HEK293T (cell line): ENCODE measurements around the gene HTT-AS.

Source experiments
- CTCF ChIA-PET: fragments of 350-600 bp; formaldehyde crosslinking; extraction: SDS; loops from one replicate; lab custom pipeline; 2021; ENCODE audit warnings: antibody characterized with exemption, inconsistent platforms; lab: Yijun Ruan, JAX
- POLR2A ChIA-PET: fragments of 350-600 bp; formaldehyde crosslinking; extraction: SDS; loops from one replicate; lab custom pipeline; 2020; ENCODE audit warnings: antibody characterized with exemption, inconsistent platforms; lab: Yijun Ruan, JAX
- DNase-seq: peaks from one replicate; pipeline ENCODE4 v3.0.0; 2012; ENCODE audit warnings: mixed read lengths; ENCODE audit errors: extremely low spot score
- ARNT ChIP-seq: fragments of 450-650 bp; IDR thresholded peaks from 2 replicates; pipeline ENCODE4 v1.6.1; 2017; ENCODE audit warnings: mild to moderate bottlenecking
- BHLHE40 ChIP-seq: fragments of 450-650 bp; IDR thresholded peaks from 2 replicates; pipeline ENCODE4 v1.6.1; 2016; ENCODE audit warnings: mild to moderate bottlenecking, moderate library complexity, borderline replicate concordance
- CTBP1 ChIP-seq: fragments of 450-650 bp; IDR thresholded peaks from 2 replicates; pipeline ENCODE4 v1.6.1; 2016; ENCODE audit warnings: borderline replicate concordance
- ELF4 ChIP-seq: fragments of 450-650 bp; IDR thresholded peaks from 2 replicates; pipeline ENCODE4 v1.6.1; 2017; ENCODE audit warnings: antibody characterized with exemption
- FOXA1 ChIP-seq: fragments of 450-650 bp; IDR thresholded peaks from 2 replicates; pipeline ENCODE4 v1.6.1; 2016; ENCODE audit warnings: mild to moderate bottlenecking
- FOXK2 ChIP-seq: fragments of 450-650 bp; IDR thresholded peaks from 2 replicates; pipeline ENCODE4 v1.6.1; 2016; ENCODE audit warnings: mild to moderate bottlenecking
- FOXM1 ChIP-seq: fragments of 450-650 bp; IDR thresholded peaks from 2 replicates; pipeline ENCODE4 v1.6.1; 2017; ENCODE audit warnings: mild to moderate bottlenecking, borderline replicate concordance
- HDGF ChIP-seq: fragments of 450-650 bp; IDR thresholded peaks from 2 replicates; pipeline ENCODE4 v1.6.1; 2017; ENCODE audit warnings: antibody characterized with exemption, borderline replicate concordance
- L3MBTL2 ChIP-seq: fragments of 450-650 bp; conservative IDR thresholded peaks from 2 replicates; pipeline ENCODE4 v1.6.1; 2016; ENCODE audit warnings: mild to moderate bottlenecking
- LEF1 ChIP-seq: fragments of 450-650 bp; IDR thresholded peaks from 2 replicates; pipeline ENCODE4 v1.6.1; 2017; ENCODE audit warnings: mild to moderate bottlenecking, borderline replicate concordance
- NFRKB ChIP-seq: fragments of 450-650 bp; IDR thresholded peaks from 2 replicates; pipeline ENCODE4 v1.6.1; 2016; ENCODE audit warnings: mild to moderate bottlenecking, moderate library complexity
- PKNOX1 ChIP-seq: fragments of 450-650 bp; IDR thresholded peaks from 2 replicates; pipeline ENCODE4 v1.6.1; 2016
- SP1 ChIP-seq: fragments of 450-650 bp; IDR thresholded peaks from 2 replicates; pipeline ENCODE4 v1.6.1; 2017
- SUZ12 ChIP-seq: fragments of 450-650 bp; IDR thresholded peaks from 2 replicates; pipeline ENCODE4 v1.6.1; 2016; ENCODE audit warnings: mild to moderate bottlenecking
- TARDBP ChIP-seq: fragments of 450-650 bp; IDR thresholded peaks from 2 replicates; pipeline ENCODE4 v1.6.1; 2016
- ZNF384 ChIP-seq: fragments of 450-650 bp; IDR thresholded peaks from 2 replicates; pipeline ENCODE4 v1.6.1; 2016

Gene HTT-AS

GRCh38 chr4:3021127-3021526 lies 53.2 kb downstream of the HTT-AS start:
- POLR2A ChIA-PET = interaction anchor here (1.0 kb wide), 1 partner anchor 58 kb away, joined by 3 read pairs; the partner anchor contains the start of genes GRK4 and NOP14
- TF ChIP-seq FOXA1 (no peak), SUZ12 (no peak), CTBP1 (no peak), PKNOX1 (no peak), NFRKB (no peak), ARNT (no peak), LEF1 (no peak), FOXK2 (no peak), SP1 (no peak), L3MBTL2 (no peak), HDGF (no peak), FOXM1 (no peak), ELF4 (no peak), TARDBP (no peak), ZNF384 (no peak)
- CTCF ChIA-PET = interaction anchor here (0.6 to 0.7 kb wide), 2 partner anchors 43 to 348 kb away, joined by 3 read pairs; no protein-coding TSS in a partner anchor
- no peak for DNase-seq

GRCh38 chr4:3019145-3019846 lies 55.0 kb downstream of the HTT-AS start:
- CTCF ChIA-PET = interaction anchor here (0.5 to 0.6 kb wide), 2 partner anchors 83 to 302 kb away, joined by 3 read pairs; no protein-coding TSS in a partner anchor

GRCh38 chr4:3017504-3017903 lies 56.8 kb downstream of the HTT-AS start:
- TF ChIP-seq L3MBTL2 = no peak
- no peak for TF ChIP-seq ZNF384
- POLR2A ChIA-PET = no interaction called here
- DNase-seq = no peak
- CTCF ChIA-PET = no interaction called here

More at GRCh38 chr4:3019145-3019846, 55.0 kb downstream of the HTT-AS start:
- DNase-seq = no peak
- POLR2A ChIA-PET = no interaction called here
- TF ChIP-seq SUZ12 (no peak), LEF1 (no peak), CTBP1 (no peak), FOXK2 (no peak), HDGF (no peak), FOXM1 (no peak), NFRKB (no peak), BHLHE40 (no peak), PKNOX1 (no peak), ZNF384 (no peak), TARDBP (no peak)

GRCh38 chr4:3016961-3017360 lies 57.4 kb downstream of the HTT-AS start:
- CTCF ChIA-PET = no interaction called here
- POLR2A ChIA-PET = no interaction called here
- no peak for DNase-seq
- TF ChIP-seq SUZ12 = no peak
- no peak for TF ChIP-seq ZNF384
- TF ChIP-seq CTBP1 = no peak
- TF ChIP-seq SP1 = no peak
- no peak for TF ChIP-seq HDGF
- no peak for TF ChIP-seq L3MBTL2
- no peak for TF ChIP-seq PKNOX1
- TF ChIP-seq ARNT = no peak
- no peak for TF ChIP-seq ELF4
- no peak for TF ChIP-seq TARDBP
- TF ChIP-seq FOXK2 = no peak
- TF ChIP-seq BHLHE40 = no peak
- TF ChIP-seq FOXM1 = no peak
- no peak for TF ChIP-seq FOXA1

GRCh38 chr4:3013839-3014350 lies 60.4 kb downstream of the HTT-AS start:
- ChIA-PET POLR2A (no interaction called here), CTCF (interaction anchor here (0.6 to 1.3 kb wide), 3 partner anchors 18 to 139 kb away, joined by 3 to 4 read pairs (median 3); no protein-coding TSS in a partner anchor)
- no peak for TF ChIP-seq FOXM1
- no peak for TF ChIP-seq ELF4
- no peak for TF ChIP-seq CTBP1
- no peak for TF ChIP-seq HDGF
- no peak for TF ChIP-seq SP1
- TF ChIP-seq ZNF384 = no peak
- no peak for TF ChIP-seq LEF1
- TF ChIP-seq FOXK2 = no peak
- TF ChIP-seq BHLHE40 = no peak
- TF ChIP-seq PKNOX1 = no peak
- no peak for DNase-seq
